Bronchial epithelial cell (primary cell): Measurements from ENCODE around the gene BAMBI. TPM values are rescaled to one million over a fixed set of nuclear protein-coding genes. Genes with fewer than 3 reads are reported as not detected.

Experiments used
- DNase-seq: peaks from one replicate; pipeline ENCODE4 v3.0.0-alpha.2; 2010; ENCODE audit warnings: low read depth
- FAIRE-seq: peaks from 2 replicates; lab custom pipeline; 2011; peaks lifted over from hg19 to GRCh38; lab: Jason Lieb, UNC
- H3K27me3 ChIP-seq: 2 replicates; pipeline ENCODE4 v1.5.1; 2011; ENCODE audit warnings: low read length; ENCODE audit not compliant: control insufficient read depth, insufficient read depth
- H3K36me3 ChIP-seq: 2 replicates; pipeline ENCODE4 v1.5.1; 2011; ENCODE audit warnings: low read length; ENCODE audit not compliant: control insufficient read depth, insufficient read depth
- H3K4me3 ChIP-seq: 2 replicates; pipeline ENCODE4 v1.5.1; 2011; ENCODE audit warnings: mild to moderate bottlenecking, low read depth, low read length, control low read depth
- total RNA-seq: library from RNA; depleted of rRNA; stranded (reverse); fragments of >200 nt; gene quantifications from 2 replicates; pipeline ENCODE4 v1.2.1, GENCODE V29; 2014
- TF ChIP-seq, protein P1 (sequence below): IDR thresholded peaks from 2 replicates; pipeline ENCODE4 v1.5.1; 2011; ENCODE audit warnings: mild to moderate bottlenecking, moderate library complexity, low read length, control low read depth, inconsistent platforms; ENCODE audit not compliant: insufficient read depth, severe bottlenecking

Gene BAMBI
- total RNA-seq, 1 donor from 2014 or later, result 8.7 TPM

DNA sequence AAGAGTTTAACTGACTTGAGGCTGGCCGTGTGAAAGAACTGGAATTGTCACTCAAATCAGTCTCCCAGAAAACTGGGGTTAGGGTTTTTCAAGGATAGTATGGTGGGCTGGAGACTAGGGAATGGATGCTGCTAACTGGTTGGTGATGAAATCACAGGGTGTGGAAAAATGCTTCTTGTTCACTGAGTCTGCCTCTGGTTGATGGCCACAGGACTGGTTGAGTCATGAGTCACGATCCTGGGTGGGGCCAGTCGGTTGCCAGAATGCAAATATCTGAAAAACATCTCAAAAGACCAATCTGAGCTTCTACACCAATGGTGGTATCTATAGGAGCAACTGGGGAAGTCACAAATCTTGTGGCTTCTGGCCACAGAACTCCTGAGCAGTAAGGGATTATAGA, 16.3 kb upstream of the BAMBI start:
- TF ChIP-seq, protein P1, sequence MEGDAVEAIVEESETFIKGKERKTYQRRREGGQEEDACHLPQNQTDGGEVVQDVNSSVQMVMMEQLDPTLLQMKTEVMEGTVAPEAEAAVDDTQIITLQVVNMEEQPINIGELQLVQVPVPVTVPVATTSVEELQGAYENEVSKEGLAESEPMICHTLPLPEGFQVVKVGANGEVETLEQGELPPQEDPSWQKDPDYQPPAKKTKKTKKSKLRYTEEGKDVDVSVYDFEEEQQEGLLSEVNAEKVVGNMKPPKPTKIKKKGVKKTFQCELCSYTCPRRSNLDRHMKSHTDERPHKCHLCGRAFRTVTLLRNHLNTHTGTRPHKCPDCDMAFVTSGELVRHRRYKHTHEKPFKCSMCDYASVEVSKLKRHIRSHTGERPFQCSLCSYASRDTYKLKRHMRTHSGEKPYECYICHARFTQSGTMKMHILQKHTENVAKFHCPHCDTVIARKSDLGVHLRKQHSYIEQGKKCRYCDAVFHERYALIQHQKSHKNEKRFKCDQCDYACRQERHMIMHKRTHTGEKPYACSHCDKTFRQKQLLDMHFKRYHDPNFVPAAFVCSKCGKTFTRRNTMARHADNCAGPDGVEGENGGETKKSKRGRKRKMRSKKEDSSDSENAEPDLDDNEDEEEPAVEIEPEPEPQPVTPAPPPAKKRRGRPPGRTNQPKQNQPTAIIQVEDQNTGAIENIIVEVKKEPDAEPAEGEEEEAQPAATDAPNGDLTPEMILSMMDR, result no peak
- no peak overlapping the region for H3K4me3 ChIP-seq
- H3K27me3 ChIP-seq, result no peaks in the 10 kb centered on the region
- DNase-seq (peak; percentile 68), FAIRE-seq (peak; percentile 85)
- H3K36me3 ChIP-seq, result no peaks in the 10 kb centered on the region

DNA sequence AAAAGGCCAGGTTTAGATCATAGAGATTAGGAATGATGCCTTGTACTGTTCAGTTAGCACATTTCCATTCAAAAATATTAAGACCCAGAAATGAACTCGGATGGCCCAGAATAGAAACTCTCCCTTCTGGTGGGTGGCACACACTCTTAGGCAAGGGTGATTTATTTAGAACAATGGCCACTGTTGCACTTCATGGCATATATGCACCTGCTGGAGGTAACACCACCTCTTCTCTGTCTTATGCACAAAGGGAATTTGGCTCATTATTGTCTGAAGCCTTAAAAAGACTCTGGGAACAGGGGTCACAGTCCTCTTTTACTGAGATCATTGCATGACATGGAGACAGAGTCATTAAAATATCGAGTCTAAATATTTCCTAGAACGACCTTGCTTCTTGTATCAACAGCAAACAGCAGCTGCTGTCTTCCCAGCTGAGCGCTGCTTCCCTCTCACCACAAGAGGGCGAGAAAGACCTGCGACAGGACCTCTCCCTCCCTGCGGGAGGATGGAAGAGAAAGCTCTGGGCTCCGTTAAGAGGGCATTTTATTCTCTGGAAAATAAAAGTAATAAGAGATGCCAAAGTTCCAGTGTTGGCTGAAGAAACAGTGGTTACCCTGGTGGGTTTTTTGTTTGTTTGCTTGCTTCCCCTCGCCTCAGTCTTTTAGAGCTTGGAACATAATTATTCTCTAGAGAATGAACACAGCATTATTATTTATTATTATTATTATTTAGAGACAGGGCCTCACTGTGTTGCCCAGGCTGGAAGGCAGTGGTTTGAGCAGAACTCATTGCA, 13.5 kb upstream of the BAMBI start:
- Histone ChIP-seq H3K27me3 (no peaks in the 10 kb centered on the region), H3K4me3 (no peak overlapping the region), H3K36me3 (no peaks in the 10 kb centered on the region)
- DNase-seq (peak; percentile 63), FAIRE-seq (no peak)
- TF ChIP-seq, protein P1, result peak; percentile 94

DNA sequence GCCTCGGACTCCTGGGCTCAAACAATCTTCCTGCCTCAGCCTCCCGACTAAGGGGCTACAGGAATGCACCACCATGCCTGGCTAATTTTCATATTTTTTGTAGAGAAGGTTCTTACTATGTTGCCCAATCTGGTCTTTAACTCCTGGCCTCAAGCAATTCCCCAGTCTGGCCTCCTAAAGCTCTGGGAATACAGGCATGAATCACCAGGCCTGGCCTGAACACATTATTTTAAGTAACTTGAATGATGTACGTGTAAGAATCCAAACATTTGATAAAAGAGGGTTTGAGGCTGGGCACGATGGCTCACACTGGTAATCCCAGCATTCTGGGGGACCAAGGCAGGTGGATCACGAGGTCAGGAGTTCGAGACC, 13.0 kb upstream of the BAMBI start:
- TF ChIP-seq, protein P1, result no peak
- Histone ChIP-seq H3K4me3 (no peak overlapping the region), H3K36me3 (no peaks in the 10 kb centered on the region), H3K27me3 (peaks cover 3% of the 10 kb centered on the region)
- no peak for FAIRE-seq
- DNase-seq, result no peak

GRCh38 chr10:28666751-28667467, 10.4 kb upstream of the BAMBI start:
- DNase-seq (no peak), FAIRE-seq (no peak)
- Histone ChIP-seq H3K36me3 (no peaks in the 10 kb centered on the region), H3K27me3 (peaks cover 9% of the 10 kb centered on the region), H3K4me3 (no peak overlapping the region)
- TF ChIP-seq, protein P1, result no peak

GRCh38 chr10:28668363-28669226, 8.7 kb upstream of the BAMBI start:
- Histone ChIP-seq H3K27me3 (peaks cover 9% of the 10 kb centered on the region), H3K4me3 (peak overlapping the region; percentile 32), H3K36me3 (no peaks in the 10 kb centered on the region)
- TF ChIP-seq, protein P1, result no peak
- FAIRE-seq, result no peak
- DNase-seq, result no peak
